ENCODE results near the gene HPS5. TPM values are rescaled to one million over a fixed set of nuclear protein-coding genes. Genes with fewer than 3 reads are reported as not detected.

HPS5 gene
- total and polyA plus RNA-seq, 2 of the 13 experiments (the other 11 are each of a cell fraction or from before 2014, with no cell fraction given): 6.6 to 25.5 TPM

GRCh38 chr11:18236664-18237356 is 85.1 kb downstream of the HPS5 start, which contains the start of gene SAA4 (continued):
- TF ChIP-seq HNF1A (IDR thresholded peaks at IDR 0.05; ENCODE audit: low read depth): no peak
- TF ChIP-seq HNF1A (CRISPR knock-in tag; IDR thresholded peaks at IDR 0.05; ENCODE audit: borderline replicate concordance): no peak; the same call in 1 of the 2 replicates
- TF ChIP-seq, protein P1, sequence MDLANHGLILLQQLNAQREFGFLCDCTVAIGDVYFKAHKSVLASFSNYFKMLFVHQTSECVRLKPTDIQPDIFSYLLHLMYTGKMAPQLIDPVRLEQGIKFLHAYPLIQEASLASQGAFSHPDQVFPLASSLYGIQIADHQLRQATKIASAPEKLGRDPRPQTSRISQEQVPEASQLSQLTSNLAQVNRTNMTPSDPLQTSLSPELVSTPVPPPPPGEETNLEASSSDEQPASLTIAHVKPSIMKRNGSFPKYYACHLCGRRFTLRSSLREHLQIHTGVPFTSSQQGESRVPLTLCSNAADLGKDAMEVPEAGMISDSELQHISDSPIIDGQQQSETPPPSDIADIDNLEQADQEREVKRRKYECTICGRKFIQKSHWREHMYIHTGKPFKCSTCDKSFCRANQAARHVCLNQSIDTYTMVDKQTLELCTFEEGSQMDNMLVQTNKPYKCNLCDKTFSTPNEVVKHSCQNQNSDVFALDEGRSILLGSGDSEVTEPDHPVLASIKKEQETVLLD (CRISPR knock-in tag; IDR thresholded peaks at IDR 0.05; ENCODE audit: low read depth): no peak
- TF ChIP-seq KDM6A (CRISPR knock-in tag; IDR thresholded peaks at IDR 0.05; ENCODE audit: low read depth): peak; percentile 42; the same call in 1 of the 2 replicates
- 0 out of 2 replicates have a peak, but pooled peaks have one; percentile 36 for TF ChIP-seq YEATS4 (CRISPR knock-in tag; IDR thresholded peaks at IDR 0.05; ENCODE audit: borderline replicate concordance)
- TF ChIP-seq CEBPZ (IDR thresholded peaks at IDR 0.05; ENCODE audit: low read length): no peak
- TF ChIP-seq, protein P2, sequence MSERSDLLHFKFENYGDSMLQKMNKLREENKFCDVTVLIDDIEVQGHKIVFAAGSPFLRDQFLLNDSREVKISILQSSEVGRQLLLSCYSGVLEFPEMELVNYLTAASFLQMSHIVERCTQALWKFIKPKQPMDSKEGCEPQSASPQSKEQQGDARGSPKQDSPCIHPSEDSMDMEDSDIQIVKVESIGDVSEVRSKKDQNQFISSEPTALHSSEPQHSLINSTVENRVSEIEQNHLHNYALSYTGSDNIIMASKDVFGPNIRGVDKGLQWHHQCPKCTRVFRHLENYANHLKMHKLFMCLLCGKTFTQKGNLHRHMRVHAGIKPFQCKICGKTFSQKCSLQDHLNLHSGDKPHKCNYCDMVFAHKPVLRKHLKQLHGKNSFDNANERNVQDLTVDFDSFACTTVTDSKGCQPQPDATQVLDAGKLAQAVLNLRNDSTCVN (CRISPR knock-in tag; IDR thresholded peaks at IDR 0.05; ENCODE audit: borderline replicate concordance): no peak
- TF ChIP-seq SRSF1 (optimal IDR thresholded peaks at IDR 0.05; ENCODE audit: low read depth, low read length): no peak
- peak in 1 of 2 experiments; percentile 90; a peak in 2 of 4 replicates for TF ChIP-seq POLR2A (IDR thresholded peaks at IDR 0.05; ENCODE audit: insufficient read depth in 1 of 2, low read depth in 2 of 2, low read length in 2 of 2)
- no peak for TF ChIP-seq ZNF713 (CRISPR knock-in tag; IDR thresholded peaks at IDR 0.05)
- TF ChIP-seq ZNF354B (CRISPR knock-in tag; IDR thresholded peaks at IDR 0.05): no peak
- no peak for TF ChIP-seq PCBP1 (IDR thresholded peaks at IDR 0.05; ENCODE audit: borderline replicate concordance, low read depth, low read length)
- TF ChIP-seq PHB2 (IDR thresholded peaks at IDR 0.05; ENCODE audit: partially characterized antibody): no peak
- TF ChIP-seq, protein P3, sequence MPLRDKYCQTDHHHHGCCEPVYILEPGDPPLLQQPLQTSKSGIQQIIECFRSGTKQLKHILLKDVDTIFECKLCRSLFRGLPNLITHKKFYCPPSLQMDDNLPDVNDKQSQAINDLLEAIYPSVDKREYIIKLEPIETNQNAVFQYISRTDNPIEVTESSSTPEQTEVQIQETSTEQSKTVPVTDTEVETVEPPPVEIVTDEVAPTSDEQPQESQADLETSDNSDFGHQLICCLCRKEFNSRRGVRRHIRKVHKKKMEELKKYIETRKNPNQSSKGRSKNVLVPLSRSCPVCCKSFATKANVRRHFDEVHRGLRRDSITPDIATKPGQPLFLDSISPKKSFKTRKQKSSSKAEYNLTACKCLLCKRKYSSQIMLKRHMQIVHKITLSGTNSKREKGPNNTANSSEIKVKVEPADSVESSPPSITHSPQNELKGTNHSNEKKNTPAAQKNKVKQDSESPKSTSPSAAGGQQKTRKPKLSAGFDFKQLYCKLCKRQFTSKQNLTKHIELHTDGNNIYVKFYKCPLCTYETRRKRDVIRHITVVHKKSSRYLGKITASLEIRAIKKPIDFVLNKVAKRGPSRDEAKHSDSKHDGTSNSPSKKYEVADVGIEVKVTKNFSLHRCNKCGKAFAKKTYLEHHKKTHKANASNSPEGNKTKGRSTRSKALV (CRISPR knock-in tag; IDR thresholded peaks at IDR 0.05): no peak
- TF ChIP-seq HDAC6 (IDR thresholded peaks at IDR 0.05; ENCODE audit: low read depth, low read length): no peak
